Measurements from ENCODE around the gene PIP5K1A.

Gene PIP5K1A

DNA sequence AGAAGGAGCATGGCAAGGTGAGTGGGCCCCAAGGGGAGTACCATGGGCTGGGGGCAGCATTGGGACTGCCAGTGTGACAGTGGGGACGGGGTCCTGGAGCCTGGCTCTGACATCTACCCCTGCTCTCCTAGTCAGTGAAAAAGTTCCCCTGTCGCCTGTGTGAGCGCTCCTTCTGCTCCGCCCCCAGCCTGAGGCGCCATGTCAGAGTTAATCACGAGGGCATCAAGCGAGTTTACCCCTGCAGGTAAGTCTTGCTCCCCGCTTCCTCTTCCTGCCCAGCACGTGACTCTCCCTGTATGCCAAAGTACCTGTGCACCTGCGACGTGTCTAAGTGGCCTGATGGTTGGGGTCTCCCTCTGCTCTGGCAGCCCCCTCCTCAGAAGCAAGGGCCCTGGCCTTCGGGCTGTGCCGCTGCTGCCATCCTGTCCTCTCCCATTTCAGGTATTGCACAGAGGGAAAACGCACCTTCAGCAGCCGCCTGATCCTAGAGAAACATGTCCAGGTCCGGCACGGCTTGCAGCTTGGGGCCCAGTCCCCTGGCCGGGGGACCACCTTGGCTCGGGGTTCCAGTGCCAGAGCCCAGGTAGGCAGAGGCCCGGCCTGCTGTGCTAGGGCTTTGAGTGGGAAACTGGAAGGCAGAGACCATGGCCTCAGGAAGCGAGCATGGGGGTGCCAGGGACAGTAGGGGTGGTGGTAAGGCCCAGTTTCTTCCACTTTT, 91.8 kb downstream of the PIP5K1A start:
- POLR2A ChIA-PET (ENCODE audit: low non-redundant PET), result no interaction called here
- DNase-seq (ENCODE audit: low spot score), result no peak
- TF ChIP-seq, protein P1, sequence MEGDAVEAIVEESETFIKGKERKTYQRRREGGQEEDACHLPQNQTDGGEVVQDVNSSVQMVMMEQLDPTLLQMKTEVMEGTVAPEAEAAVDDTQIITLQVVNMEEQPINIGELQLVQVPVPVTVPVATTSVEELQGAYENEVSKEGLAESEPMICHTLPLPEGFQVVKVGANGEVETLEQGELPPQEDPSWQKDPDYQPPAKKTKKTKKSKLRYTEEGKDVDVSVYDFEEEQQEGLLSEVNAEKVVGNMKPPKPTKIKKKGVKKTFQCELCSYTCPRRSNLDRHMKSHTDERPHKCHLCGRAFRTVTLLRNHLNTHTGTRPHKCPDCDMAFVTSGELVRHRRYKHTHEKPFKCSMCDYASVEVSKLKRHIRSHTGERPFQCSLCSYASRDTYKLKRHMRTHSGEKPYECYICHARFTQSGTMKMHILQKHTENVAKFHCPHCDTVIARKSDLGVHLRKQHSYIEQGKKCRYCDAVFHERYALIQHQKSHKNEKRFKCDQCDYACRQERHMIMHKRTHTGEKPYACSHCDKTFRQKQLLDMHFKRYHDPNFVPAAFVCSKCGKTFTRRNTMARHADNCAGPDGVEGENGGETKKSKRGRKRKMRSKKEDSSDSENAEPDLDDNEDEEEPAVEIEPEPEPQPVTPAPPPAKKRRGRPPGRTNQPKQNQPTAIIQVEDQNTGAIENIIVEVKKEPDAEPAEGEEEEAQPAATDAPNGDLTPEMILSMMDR (conservative IDR thresholded peaks at IDR 0.05; ENCODE audit: low read depth), result no peak
- peak overlapping the region; percentile 49 for H3K27ac ChIP-seq
- CTCF ChIA-PET, result interaction anchor here (0.7 kb wide), 1 partner anchor 1589 kb away, joined by 6 read pairs; no protein-coding TSS in a partner anchor

DNA sequence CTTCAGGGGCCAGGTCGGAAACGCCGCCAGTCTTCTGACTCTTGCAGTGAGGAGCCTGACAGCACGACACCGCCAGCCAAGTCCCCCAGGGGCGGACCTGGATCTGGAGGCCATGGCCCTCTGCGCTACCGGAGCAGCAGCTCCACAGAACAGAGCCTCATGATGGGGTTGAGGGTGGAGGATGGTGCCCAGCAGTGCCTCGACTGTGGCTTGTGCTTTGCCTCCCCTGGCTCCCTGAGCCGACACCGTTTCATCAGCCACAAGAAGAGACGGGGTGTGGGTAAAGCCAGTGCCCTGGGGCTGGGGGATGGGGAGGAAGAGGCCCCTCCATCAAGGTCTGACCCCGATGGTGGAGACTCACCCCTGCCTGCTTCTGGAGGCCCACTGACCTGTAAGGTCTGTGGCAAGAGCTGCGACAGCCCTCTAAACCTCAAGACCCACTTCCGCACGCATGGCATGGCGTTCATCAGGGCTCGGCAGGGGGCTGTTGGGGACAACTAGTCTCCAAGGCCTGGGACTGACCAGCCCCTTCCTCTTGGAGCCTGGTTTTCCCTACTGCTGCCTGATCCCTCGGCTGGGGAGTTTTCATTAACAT, 92.5 kb downstream of the PIP5K1A start:
- DNase-seq (ENCODE audit: low spot score), result no peak

DNA sequence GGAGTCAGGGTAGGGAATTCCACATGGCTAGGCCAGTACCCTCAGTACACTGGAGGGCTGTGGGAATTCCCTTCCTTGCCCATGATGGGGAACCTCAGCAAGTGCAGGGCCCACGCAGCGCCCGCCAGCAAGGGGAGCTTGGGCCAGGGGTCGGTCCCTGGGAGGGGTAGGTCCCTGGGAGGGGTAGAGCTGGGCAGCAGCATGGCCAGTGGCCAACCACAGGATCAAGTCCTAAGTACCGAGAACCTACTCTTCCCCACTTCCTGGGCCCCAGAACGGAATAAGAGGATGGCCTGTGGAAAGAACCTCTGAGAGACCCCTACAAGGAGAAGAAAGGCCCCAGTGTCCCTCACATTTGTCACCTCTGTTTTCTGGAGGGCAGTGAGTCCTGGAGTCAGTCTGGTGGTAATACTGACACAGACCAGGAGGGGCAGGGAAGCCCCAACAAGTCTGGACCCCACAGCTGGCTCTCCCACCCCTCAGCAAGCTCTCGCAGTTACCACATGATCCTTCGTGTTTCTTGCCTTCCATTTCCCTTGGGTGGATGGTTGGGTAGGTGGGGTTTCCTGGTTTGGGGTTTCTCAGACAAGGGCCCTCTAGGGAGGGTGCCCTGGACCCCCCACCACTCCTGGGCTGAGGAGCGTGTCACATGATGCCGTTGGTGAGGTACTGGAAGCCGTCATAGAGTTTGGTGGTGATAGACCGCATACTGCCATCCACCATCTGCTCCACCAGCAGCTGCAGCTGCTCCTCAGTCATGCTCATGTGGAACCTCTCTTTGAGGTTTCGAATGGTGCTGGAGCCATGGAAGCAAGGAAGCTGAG, 94.1 kb downstream of the PIP5K1A start:
- peak overlapping the region; percentile 49 for H3K27ac ChIP-seq
- DNase-seq (ENCODE audit: low spot score), result no peak
- TF ChIP-seq, protein P1 (conservative IDR thresholded peaks at IDR 0.05; ENCODE audit: low read depth), result no peak
- ChIA-PET CTCF (interaction anchor here (1.3 kb wide), 1 partner anchor 48 kb away, joined by 6 read pairs; no protein-coding TSS in a partner anchor), POLR2A (ENCODE audit: low non-redundant PET) (no interaction called here)

More for the DNA sequence above, 92.5 kb downstream of the PIP5K1A start:
- H3K27ac ChIP-seq, result peak overlapping the region; percentile 49
- ChIA-PET CTCF (interaction anchor here (0.7 kb wide), 1 partner anchor 1588 kb away, joined by 6 read pairs; no protein-coding TSS in a partner anchor), POLR2A (ENCODE audit: low non-redundant PET) (no interaction called here)
- TF ChIP-seq, protein P1 (conservative IDR thresholded peaks at IDR 0.05; ENCODE audit: low read depth), result no peak

DNA sequence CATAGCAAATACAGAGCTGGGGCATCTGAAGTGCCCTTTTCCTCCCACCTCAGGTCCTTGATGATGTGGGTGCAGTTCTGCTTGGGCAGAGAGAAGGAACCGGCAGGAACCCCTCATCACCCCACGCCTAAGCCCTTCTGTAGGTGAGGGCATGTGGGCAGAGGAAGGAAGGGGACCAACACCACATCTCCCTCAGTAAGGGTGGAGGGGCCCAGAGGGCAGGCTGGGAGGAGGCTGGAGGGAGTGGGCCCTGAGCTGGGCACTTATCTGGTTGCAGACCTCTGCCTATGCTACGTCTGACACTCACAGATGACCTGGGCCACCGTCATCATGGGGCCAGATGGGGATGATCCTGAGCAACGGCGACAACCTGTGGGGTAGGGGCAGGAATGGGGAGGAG, 94.7 kb downstream of the PIP5K1A start:
- ChIA-PET CTCF (interaction anchor here (1.3 kb wide), 1 partner anchor 48 kb away, joined by 6 read pairs; no protein-coding TSS in a partner anchor), POLR2A (ENCODE audit: low non-redundant PET) (interaction anchor here (0.6 kb wide), 1 partner anchor 9 kb away, joined by 3 read pairs; no protein-coding TSS in a partner anchor)
- no peak for DNase-seq (ENCODE audit: low spot score)

GRCh38 chr1:151294742-151295462, 96.5 kb downstream of the PIP5K1A start:
- CTCF ChIA-PET, result interaction anchor here (0.6 to 1.1 kb wide), 4 partner anchors 10 to 46 kb away, joined by 3 to 4 read pairs (median 4); no protein-coding TSS in a partner anchor
- POLR2A ChIA-PET (ENCODE audit: low non-redundant PET), result no interaction called here
- no peak for DNase-seq (ENCODE audit: low spot score)
- TF ChIP-seq, protein P1 (conservative IDR thresholded peaks at IDR 0.05; ENCODE audit: low read depth), result no peak
- peak overlapping the region; percentile 49 for H3K27ac ChIP-seq

More for the DNA sequence above, 94.7 kb downstream of the PIP5K1A start:
- TF ChIP-seq, protein P1 (conservative IDR thresholded peaks at IDR 0.05; ENCODE audit: low read depth), result no peak
- peak overlapping the region; percentile 49 for H3K27ac ChIP-seq

Data from RWPE1 (cell line).